GM10248 (cell line): Measurements from ENCODE around the gene TIMM17B.

Experiments
- CTCF ChIA-PET: fragments of 300-600 bp; sonication (Branson Sonifier 250); formaldehyde crosslinking; extraction: SDS; loops from one replicate; lab custom pipeline; 2021; ENCODE audit warnings: antibody characterized with exemption; lab: Yijun Ruan, JAX
- POLR2A ChIA-PET: fragments of 350-650 bp; sonication (Branson Sonifier 250); formaldehyde crosslinking; extraction: SDS; loops from one replicate; lab custom pipeline; 2020; ENCODE audit warnings: antibody characterized with exemption; lab: Yijun Ruan, JAX
- DNase-seq: peaks from one replicate; pipeline ENCODE4 v3.0.0; 2012; ENCODE audit errors: extremely low spot score
- TF ChIP-seq, protein P1 (sequence below): IDR thresholded peaks from 2 replicates; pipeline ENCODE4 v1.5.1; 2012; ENCODE audit warnings: mild to moderate bottlenecking, low read depth; ENCODE audit errors: extremely low read depth, missing control alignments, control extremely low read depth

The TIMM17B gene

DNA sequence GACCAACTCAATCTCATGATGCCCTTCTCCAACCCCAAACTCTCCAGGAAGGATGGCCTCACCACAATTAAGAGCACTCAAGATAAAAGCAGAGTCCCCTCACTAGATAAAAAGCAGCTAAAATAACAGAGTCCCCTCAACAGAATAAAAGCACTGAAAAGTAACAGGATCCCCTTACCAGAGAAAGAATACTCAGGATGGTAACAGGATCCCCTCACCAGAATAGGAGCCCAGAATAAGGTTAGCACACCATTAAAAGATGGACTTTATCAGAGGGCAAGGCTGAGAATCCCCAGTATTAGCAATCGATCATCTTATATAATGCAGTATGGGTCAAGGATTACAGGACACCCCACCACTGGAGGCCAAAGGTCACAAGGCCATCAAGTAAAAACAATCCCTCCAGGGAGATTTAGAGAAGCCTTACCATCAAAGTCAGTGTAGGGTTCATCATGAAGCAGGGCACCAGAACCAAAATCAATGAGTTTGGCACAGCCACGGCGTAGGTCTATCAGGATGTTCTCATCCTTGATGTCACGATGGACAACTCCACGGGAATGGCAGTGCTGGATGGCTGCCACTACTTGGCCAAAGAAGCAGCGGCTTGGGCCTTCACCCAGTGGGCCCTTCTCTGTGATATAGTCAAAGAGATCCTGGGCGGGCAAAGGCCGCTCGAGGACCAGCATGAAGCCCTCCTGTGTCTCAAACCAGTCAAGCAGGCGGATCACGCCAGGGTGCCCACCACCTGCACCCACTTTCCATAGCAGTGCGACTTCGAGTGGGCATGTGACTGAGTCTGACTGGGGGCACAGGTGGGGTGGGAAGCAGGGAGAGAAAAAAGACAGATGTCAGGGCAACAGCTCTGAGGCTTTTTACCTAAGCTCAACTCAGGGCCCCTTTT, 17.3 kb upstream of the TIMM17B start:
- DNase-seq: no peak
- ChIA-PET POLR2A (interaction anchor here (0.6 to 4.8 kb wide), 4 partner anchors 17 to 222 kb away, joined by 3 to 33 read pairs (median 4); partner anchors contain the start of genes PQBP1 and TIMM17B), CTCF (interaction anchor here (1.4 to 1.9 kb wide), 2 partner anchors 23 to 31 kb away, joined by 3 to 15 read pairs; no protein-coding TSS in a partner anchor)
- TF ChIP-seq, protein P1, sequence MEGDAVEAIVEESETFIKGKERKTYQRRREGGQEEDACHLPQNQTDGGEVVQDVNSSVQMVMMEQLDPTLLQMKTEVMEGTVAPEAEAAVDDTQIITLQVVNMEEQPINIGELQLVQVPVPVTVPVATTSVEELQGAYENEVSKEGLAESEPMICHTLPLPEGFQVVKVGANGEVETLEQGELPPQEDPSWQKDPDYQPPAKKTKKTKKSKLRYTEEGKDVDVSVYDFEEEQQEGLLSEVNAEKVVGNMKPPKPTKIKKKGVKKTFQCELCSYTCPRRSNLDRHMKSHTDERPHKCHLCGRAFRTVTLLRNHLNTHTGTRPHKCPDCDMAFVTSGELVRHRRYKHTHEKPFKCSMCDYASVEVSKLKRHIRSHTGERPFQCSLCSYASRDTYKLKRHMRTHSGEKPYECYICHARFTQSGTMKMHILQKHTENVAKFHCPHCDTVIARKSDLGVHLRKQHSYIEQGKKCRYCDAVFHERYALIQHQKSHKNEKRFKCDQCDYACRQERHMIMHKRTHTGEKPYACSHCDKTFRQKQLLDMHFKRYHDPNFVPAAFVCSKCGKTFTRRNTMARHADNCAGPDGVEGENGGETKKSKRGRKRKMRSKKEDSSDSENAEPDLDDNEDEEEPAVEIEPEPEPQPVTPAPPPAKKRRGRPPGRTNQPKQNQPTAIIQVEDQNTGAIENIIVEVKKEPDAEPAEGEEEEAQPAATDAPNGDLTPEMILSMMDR: no peak

DNA sequence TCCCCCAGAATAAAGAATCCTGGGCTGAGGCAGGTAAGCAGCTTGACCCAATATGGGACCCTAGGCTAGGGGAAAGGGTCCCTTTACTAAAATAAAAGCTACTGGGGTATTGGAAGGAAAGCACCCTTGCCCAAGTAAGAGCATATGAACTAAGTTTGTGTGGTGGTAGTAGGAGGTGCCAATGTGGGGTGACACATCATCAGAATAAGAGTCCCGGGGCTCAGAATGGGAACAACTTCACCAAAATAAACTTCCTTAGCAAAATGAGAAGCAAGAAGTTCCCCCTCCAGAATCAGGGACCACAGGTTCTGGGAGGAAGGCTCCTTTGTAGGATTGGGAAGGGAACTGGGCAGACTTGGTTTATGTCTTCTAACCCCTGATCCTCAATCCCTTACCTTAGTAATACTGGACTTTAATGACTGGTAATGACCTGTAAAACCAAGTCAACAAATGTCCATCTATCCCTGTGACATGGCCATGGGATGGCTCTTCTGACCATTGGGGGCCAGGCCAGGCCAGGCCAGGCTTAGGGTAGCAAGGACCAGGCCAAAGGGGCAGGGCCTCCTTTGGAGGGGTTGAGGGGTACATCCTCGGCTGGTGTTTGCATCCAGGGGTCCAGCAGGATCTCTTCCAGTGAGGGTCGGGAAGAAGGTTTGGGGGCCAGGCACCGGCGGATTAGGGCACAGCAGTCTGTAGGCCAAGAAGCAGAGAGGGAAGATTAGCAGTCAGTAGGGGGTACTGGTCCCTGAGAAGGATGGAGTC, 16.2 kb upstream of the TIMM17B start:
- CTCF ChIA-PET: no interaction called here
- TF ChIP-seq, protein P1: no peak
- no peak for DNase-seq
- POLR2A ChIA-PET: interaction anchor here (4.8 kb wide), 1 partner anchor 25 kb away, joined by 33 read pairs; no protein-coding TSS in a partner anchor

DNA sequence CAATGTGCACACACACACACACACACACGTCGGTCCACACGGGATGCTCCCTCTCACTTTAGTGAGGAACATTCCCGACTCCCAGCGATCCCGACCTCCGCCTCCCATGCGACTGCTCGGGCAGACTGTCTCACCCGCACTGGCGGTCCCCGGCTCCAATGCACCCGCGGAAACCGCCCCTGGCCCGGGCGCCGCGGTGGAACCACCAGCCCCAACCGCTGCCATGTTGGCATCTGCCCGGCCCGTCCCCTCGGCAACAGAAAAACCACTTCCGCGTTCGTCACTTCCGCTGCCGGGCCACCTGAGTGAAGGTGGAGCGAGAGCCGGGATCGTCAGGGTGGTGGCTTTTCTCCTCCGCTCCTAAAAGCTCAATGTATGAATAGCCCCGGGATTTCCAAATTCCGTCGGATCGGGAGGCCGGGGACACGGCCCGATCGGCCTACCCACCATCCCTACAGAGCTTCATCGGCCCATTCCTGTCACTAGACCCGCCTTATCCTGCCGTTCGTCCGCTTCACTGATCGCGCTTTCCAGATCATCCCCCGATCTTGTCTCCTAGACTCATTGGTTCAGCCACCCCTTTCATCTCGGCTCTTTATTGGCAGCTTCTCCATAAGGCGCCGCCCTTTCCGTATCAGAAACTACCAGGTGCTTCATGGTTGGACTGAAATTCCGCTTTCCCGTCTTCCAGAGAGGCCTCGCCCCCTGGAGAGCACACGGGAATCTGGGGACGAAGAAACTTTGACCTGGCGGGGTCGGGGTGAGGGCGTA, 14.0 kb upstream of the TIMM17B start, which contains the start of gene SLC35A2:
SLC35A2 (minus strand) TSS at position 235 of the 771 bp plus-strand sequence; CDS start at position 225, 10 bp downstream.
- CTCF ChIA-PET: interaction anchor here (1.1 to 2.3 kb wide), 2 partner anchors 34 to 37 kb away, joined by 4 to 13 read pairs; no protein-coding TSS in a partner anchor
- DNase-seq: peak; percentile 77
- TF ChIP-seq, protein P1: no peak
- POLR2A ChIA-PET: interaction anchor here (0.6 to 4.8 kb wide), 9 partner anchors 9 to 110 kb away, joined by 3 to 33 read pairs (median 4); partner anchors contain the start of genes HDAC6, PQBP1 and TIMM17B

DNA sequence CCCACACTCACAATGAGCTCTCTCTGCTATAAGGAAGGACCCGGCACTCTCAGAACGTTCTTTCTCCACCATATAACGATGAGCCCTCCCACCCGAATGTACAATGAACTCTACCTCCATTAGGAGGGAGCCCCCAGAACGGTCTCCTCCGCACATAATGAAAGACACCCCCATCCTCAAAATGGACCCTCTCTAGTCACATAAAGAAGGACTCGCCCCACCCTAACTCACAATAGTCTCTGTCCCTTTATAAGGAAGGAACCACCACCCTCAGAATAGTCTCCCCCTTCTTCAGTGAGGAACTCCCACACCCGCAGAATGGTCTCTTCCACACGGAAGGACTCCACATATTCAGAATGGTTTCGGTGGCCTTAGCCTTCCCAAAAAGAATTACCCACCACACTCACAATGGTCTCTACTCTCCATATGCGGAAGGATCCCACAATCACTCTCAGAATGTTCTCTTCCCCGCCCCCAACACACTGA, 13.4 kb upstream of the TIMM17B start:
- CTCF ChIA-PET: interaction anchor here (1.1 to 2.3 kb wide), 2 partner anchors 35 to 37 kb away, joined by 4 to 13 read pairs; no protein-coding TSS in a partner anchor
- DNase-seq: no peak
- POLR2A ChIA-PET: interaction anchor here (1.0 to 4.8 kb wide), 3 partner anchors 13 to 28 kb away, joined by 4 to 33 read pairs (median 5); partner anchors contain the start of genes PQBP1 and TIMM17B
- TF ChIP-seq, protein P1: no peak

DNA sequence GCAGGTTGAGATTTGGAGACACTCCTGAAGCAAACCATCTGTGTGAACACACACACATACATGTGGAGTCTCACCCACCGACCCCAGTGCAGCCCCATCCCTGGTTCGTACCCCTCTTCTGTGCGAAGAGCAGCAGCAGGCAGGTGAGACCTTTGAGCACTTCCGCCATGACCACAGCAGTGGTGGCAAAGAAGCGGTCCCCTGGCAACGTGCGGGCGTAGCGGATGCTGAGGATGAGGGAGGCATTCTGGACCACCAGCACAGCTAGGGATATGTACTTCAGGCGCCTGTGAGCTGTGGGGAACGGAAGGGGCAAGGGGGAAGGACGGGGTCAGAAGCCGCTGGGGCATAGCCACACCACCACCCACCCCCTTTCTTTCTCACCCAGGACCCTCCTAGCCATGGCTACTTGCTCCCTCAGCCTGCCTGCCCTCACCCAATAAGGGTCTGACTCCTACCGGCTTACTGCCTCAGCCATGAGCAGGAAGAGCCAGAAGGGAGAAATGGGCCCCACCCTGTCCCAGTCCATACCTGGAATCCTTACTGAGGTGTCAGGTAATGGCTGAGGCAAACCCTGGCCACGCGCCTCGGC, 12.2 kb upstream of the TIMM17B start:
- TF ChIP-seq, protein P1: no peak
- DNase-seq: no peak
- ChIA-PET CTCF (interaction anchor here (0.8 to 1.6 kb wide), 2 partner anchors 11 to 261 kb away, joined by 3 to 5 read pairs; partner anchors contain the start of gene PQBP1), POLR2A (interaction anchor here (0.9 kb wide), 1 partner anchor 12 kb away, joined by 3 read pairs; the partner anchor contains the start of genes PQBP1 and TIMM17B)
